Sigmoid colon (tissue), 3 donors: ENCODE measurements around the gene RPL18.

Source experiments
- CTCF ChIP-seq, 4 experiments: fragments of 450-650 bp in 3 of 4; fragments of 200-600 bp in 1 of 4; IDR thresholded peaks; one replicate each; pipeline ENCODE4 v1.5.1; 2016 to 2019; ENCODE audit warnings: antibody characterized with exemption in 4 of 4, mild to moderate bottlenecking in 3 of 4, moderate library complexity in 2 of 4
- POLR2A ChIP-seq, 2 donors: fragments of 450-650 bp; IDR thresholded peaks; one replicate each; pipeline ENCODE4 v1.6.1; 2016; ENCODE audit warnings: antibody characterized with exemption in 2 of 2, mild to moderate bottlenecking in 2 of 2, moderate library complexity in 2 of 2

DNA sequence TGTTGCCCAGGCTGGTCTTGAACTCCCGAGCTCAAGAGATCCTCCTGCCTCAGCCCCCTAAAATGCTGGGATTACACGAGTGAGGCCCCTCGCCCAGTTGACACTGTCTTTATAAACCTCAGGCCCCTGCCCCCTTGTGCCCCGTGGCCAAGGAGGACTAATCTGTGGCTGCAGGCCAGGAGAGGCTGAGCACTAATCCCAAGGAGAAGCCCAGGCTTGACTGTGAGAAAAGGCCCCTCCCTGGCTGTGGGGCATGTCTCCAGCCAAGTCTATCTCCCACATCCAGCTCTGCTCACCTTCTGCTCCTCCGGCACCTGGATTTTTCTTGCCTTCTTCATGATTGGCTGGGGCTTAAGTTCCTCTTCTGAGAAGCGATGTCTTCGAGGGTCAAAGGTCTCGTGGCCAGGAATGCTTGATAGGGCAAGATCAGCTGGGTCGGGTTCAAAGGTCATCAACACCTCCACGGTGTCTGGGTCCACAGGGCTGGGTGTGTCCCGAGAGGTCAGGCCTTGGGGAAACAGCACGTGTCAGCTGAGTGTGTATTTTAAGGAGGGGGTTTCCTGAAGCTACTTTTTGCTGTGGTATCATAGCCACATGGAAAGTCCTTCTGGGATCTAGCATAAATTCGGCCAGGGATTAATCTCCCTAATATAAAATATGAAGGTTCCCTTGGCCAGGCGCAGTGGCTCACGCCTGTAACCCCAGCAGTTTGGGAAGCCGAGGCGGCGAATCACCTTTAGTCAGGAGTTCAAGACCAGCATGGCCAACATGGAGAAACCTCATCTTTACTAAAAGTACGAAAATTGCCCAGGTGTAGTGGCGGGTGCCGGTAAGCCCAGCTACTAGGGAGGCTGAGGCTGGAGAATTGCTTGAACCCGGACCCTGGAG lies 14.4 kb upstream of the RPL18 start:
- TF ChIP-seq CTCF (IDR thresholded peaks at IDR 0.05) (no peak), POLR2A (IDR thresholded peaks at IDR 0.05) (no peak)
